A549 (cell line): ENCODE measurements around the gene UBXN7. TPM values are rescaled to one million over a fixed set of nuclear protein-coding genes. Genes with fewer than 3 reads are reported as not detected.

Experiments
- ATAC-seq, 2 experiments: fragments of 200-7000 bp in 1 of 2; fragments of >200 bp in 1 of 2; cut with Nextera tagmentation in 1 of 2; cut with Tn5 transposase in 1 of 2; 3 replicates each; pipeline versions ENCODE4 v1.8.0 to v1.9.1; 2018 to 2020; ENCODE audit warnings: mild to moderate bottlenecking in 1 of 2, moderate library complexity in 1 of 2
- CTCF ChIA-PET: fragments of 300-600 bp; sonication (Branson Sonifier 250); formaldehyde crosslinking; extraction: SDS; loops from one replicate; lab custom pipeline; 2021; ENCODE audit warnings: antibody characterized with exemption, inconsistent platforms; lab: Yijun Ruan, JAX
- POLR2A ChIA-PET: fragments of 350-600 bp; formaldehyde crosslinking; extraction: SDS; loops from one replicate; lab custom pipeline; 2021; ENCODE audit warnings: antibody characterized with exemption, inconsistent platforms; lab: Yijun Ruan, JAX
- DNase-seq, 2 experiments: peaks; one replicate each; pipeline versions ENCODE4 v3.0.0 to v3.0.0-alpha.2; 2011 to 2016; ENCODE audit warnings: low read depth in 1 of 2, low spot score in 1 of 2
- FAIRE-seq: peaks from 2 replicates; lab custom pipeline; 2011; peaks lifted over from hg19 to GRCh38; lab: Jason Lieb, UNC
- H3K27ac ChIP-seq, 2 experiments: fragments of >200 bp; sonication (Bioruptor Twin); formaldehyde crosslinking; 3 replicates each; pipeline ENCODE4 v1.5.1; 2016 to 2017
- H3K4me1 ChIP-seq: fragments of >200 bp; sonication (Bioruptor Twin); formaldehyde crosslinking; 3 replicates; pipeline ENCODE4 v1.6.1; 2016
- H3K4me2 ChIP-seq: fragments of >200 bp; sonication (Bioruptor Twin); formaldehyde crosslinking; 3 replicates; pipeline ENCODE4 v1.6.1; 2016
- H3K4me3 ChIP-seq: fragments of >200 bp; sonication (Bioruptor Twin); formaldehyde crosslinking; 3 replicates; pipeline ENCODE4 v1.5.1; 2016
- H3K9me3 ChIP-seq: fragments of >200 bp; sonication (Bioruptor Twin); formaldehyde crosslinking; 3 replicates; pipeline ENCODE4 v1.6.1; 2016
- BHLHE40 ChIP-seq: IDR thresholded peaks from 2 replicates; pipeline ENCODE4 v1.6.1; 2012; ENCODE audit warnings: low read depth, low read length, inconsistent platforms
- CBX2 ChIP-seq: fragments of 200-600 bp; sonication (generic); IDR thresholded peaks from 2 replicates; pipeline ENCODE4 v1.6.1; 2016; ENCODE audit warnings: low read depth, mild to moderate bottlenecking, borderline replicate concordance
- CEBPB ChIP-seq, 2 experiments: fragments of >200 bp in 1 of 2; sonication (Bioruptor Twin) in 1 of 2; formaldehyde crosslinking in 1 of 2; IDR thresholded peaks; 2 replicates each; pipeline ENCODE4 v1.6.1; 2012 to 2016
- EHF ChIP-seq: fragments of 250-450 bp; sonication (Bioruptor Pico); IDR thresholded peaks from 2 replicates; pipeline ENCODE4 v1.5.0; 2020; ENCODE audit warnings: mild to moderate bottlenecking
- EHMT2 ChIP-seq: fragments of 200-600 bp; sonication (generic); IDR thresholded peaks from 2 replicates; pipeline ENCODE4 v1.6.1; 2016; ENCODE audit warnings: antibody characterized with exemption, low read depth, mild to moderate bottlenecking, moderate library complexity
- EP300 ChIP-seq, 2 experiments: fragments of >200 bp; sonication (Bioruptor Twin); formaldehyde crosslinking; IDR thresholded peaks; 2 replicates in 1 of 2; 3 replicates in 1 of 2; pipeline ENCODE4 v1.6.1; 2016 to 2017
- ESRRA ChIP-seq: fragments of 150-350 bp; IDR thresholded peaks from 2 replicates; pipeline ENCODE4 v1.6.1; 2014; ENCODE audit warnings: mild to moderate bottlenecking, low read length, borderline replicate concordance
- FOSB ChIP-seq: fragments of 250-450 bp; sonication (Bioruptor Pico); IDR thresholded peaks from 2 replicates; pipeline ENCODE4 v1.5.0; 2020; ENCODE audit warnings: mild to moderate bottlenecking, moderate library complexity
- HDAC2 ChIP-seq: fragments of 200-600 bp; sonication (generic); IDR thresholded peaks from 2 replicates; pipeline ENCODE4 v1.6.1; 2016
- HEYL ChIP-seq: fragments of 250-450 bp; sonication (Bioruptor Pico); IDR thresholded peaks from 2 replicates; pipeline ENCODE4 v1.8.0; 2021; ENCODE audit warnings: mild to moderate bottlenecking, moderate library complexity
- HOXB13 ChIP-seq: fragments of 250-450 bp; sonication (Bioruptor Pico); IDR thresholded peaks from 2 replicates; pipeline ENCODE4 v1.5.0; 2020; ENCODE audit warnings: low read depth, mild to moderate bottlenecking, moderate library complexity
- HOXB5 ChIP-seq: fragments of 250-450 bp; sonication (Bioruptor Pico); IDR thresholded peaks from 2 replicates; pipeline ENCODE4 v1.5.0; 2020; ENCODE audit warnings: mild to moderate bottlenecking, moderate library complexity
- JUN ChIP-seq, 2 experiments: fragments of >200 bp; sonication (Bioruptor Twin); formaldehyde crosslinking; IDR thresholded peaks; 2 replicates in 1 of 2; 3 replicates in 1 of 2; pipeline ENCODE4 v1.6.1; 2016 to 2017
- JUNB ChIP-seq: fragments of >200 bp; sonication (Bioruptor Twin); formaldehyde crosslinking; IDR thresholded peaks from 2 replicates; pipeline ENCODE4 v1.6.1; 2016
- KDM1A ChIP-seq: fragments of 200-600 bp; sonication (generic); IDR thresholded peaks from 2 replicates; pipeline ENCODE4 v1.6.1; 2016; ENCODE audit warnings: low read depth, mild to moderate bottlenecking
- KDM5A ChIP-seq: fragments of 200-600 bp; sonication (generic); IDR thresholded peaks from 2 replicates; pipeline ENCODE4 v1.6.1; 2016; ENCODE audit warnings: antibody characterized with exemption, mild to moderate bottlenecking
- MAZ ChIP-seq: fragments of 150-350 bp; IDR thresholded peaks from 2 replicates; pipeline ENCODE4 v1.6.1; 2014; ENCODE audit warnings: antibody characterized with exemption, low read depth, low read length, borderline replicate concordance
- MYC ChIP-seq: IDR thresholded peaks from 2 replicates; pipeline ENCODE4 v1.6.1; 2012; ENCODE audit warnings: mild to moderate bottlenecking, inconsistent platforms, low read length, improper control_type of control experiment, borderline replicate concordance
- NR3C1 ChIP-seq: fragments of >200 bp; sonication (Bioruptor Twin); formaldehyde crosslinking; IDR thresholded peaks from 3 replicates; pipeline ENCODE4 v1.6.1; 2017
- PHF8 ChIP-seq: fragments of 200-600 bp; sonication (generic); IDR thresholded peaks from 2 replicates; pipeline ENCODE4 v1.6.1; 2016; ENCODE audit warnings: low read depth, mild to moderate bottlenecking, antibody characterized with exemption, moderate library complexity, borderline replicate concordance
- POLR2A ChIP-seq: IDR thresholded peaks from 2 replicates; pipeline ENCODE4 v1.6.1; 2012; ENCODE audit warnings: mild to moderate bottlenecking, low read length
- RNF2 ChIP-seq: fragments of 200-600 bp; sonication (generic); IDR thresholded peaks from 2 replicates; pipeline ENCODE4 v1.6.1; 2016; ENCODE audit warnings: low read depth, mild to moderate bottlenecking, antibody characterized with exemption, moderate library complexity, borderline replicate concordance
- SMC3 ChIP-seq: fragments of >200 bp; sonication (Bioruptor Twin); formaldehyde crosslinking; IDR thresholded peaks from 3 replicates; pipeline ENCODE4 v1.6.1; 2018; ENCODE audit warnings: inconsistent platforms
- TFCP2L1 ChIP-seq: fragments of 250-450 bp; sonication (Bioruptor Pico); IDR thresholded peaks from 2 replicates; pipeline ENCODE4 v1.5.0; 2021; ENCODE audit warnings: mild to moderate bottlenecking
- ZC3H11A ChIP-seq: fragments of 450-650 bp; IDR thresholded peaks from 2 replicates; pipeline ENCODE4 v1.6.1; 2014; ENCODE audit warnings: antibody characterized with exemption, mild to moderate bottlenecking
- ZNF302 ChIP-seq: fragments of 250-450 bp; sonication (Bioruptor Pico); IDR thresholded peaks from 2 replicates; pipeline ENCODE4 v1.9.0; 2021; ENCODE audit warnings: inconsistent platforms, mild to moderate bottlenecking, moderate library complexity
- WGBS: methylation state at CpG from one replicate; pipeline ENCODE4 v1.1.6; 2017; ENCODE audit errors: missing lambda C conversion rate; 5-methylcytosine and 5-hydroxymethylcytosine counted together
- polyA plus RNA-seq, 4 experiments: library from polyadenylated mRNA; depleted of rRNA in 3 of 4; stranded (reverse); fragments of >200 nt; fragmentation: RNase III in 1 of 4; extraction: RNeasy Plus Mini Kit Qiagen cat#74134 plus additional on column Dnase treatment in 1 of 4; gene quantifications; 2 replicates in 3 of 4; 3 replicates in 1 of 4; pipeline ENCODE4 v1.2.3, GENCODE V29; 2011 to 2017
- TF ChIP-seq, protein P1 (sequence below): fragments of 250-450 bp; sonication (Bioruptor Pico); IDR thresholded peaks from 2 replicates; pipeline ENCODE4 v1.5.0; 2021; ENCODE audit warnings: mild to moderate bottlenecking, moderate library complexity, borderline replicate concordance
- TF ChIP-seq, protein P2 (sequence below): fragments of >200 bp; sonication (Bioruptor Twin); formaldehyde crosslinking; IDR thresholded peaks from 3 replicates; pipeline ENCODE4 v1.5.1; 2016
- TF ChIP-seq, protein P3 (sequence below): fragments of >200 bp; sonication (Bioruptor Twin); formaldehyde crosslinking; IDR thresholded peaks from 3 replicates; pipeline ENCODE4 v1.6.1; 2016
- TF ChIP-seq, protein P4 (sequence below): IDR thresholded peaks from 2 replicates; pipeline ENCODE4 v1.6.1; 2012
- TF ChIP-seq, protein P5 (sequence below): fragments of 250-450 bp; sonication (Bioruptor Pico); IDR thresholded peaks from 2 replicates; pipeline ENCODE4 v1.5.0; 2020; ENCODE audit warnings: low read depth, mild to moderate bottlenecking, moderate library complexity

Gene UBXN7
- polyA plus RNA-seq, 2 of the 4 experiments (the other 2 are of a cell fraction): 7.9 to 14.5 TPM

DNA sequence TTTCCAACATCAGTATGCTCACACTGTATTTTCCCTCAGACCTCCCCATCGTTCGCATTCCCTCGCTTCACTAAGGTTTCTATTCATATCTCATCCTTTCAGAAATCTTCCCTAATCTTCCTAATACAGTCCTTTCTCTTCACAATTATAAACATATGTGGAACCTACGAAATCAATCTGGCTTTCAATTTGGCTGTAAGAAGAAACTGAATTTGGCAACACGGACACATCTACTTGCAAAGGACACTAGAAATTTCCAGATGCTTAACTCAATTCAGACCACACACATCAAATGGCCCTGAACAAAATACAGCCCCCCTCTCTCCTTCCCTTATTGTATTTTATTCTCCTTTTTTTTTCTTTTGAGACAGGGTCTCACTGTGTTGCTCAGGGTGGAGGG lies 54.9 kb downstream of the UBXN7 start (continued):
- TF ChIP-seq PHF8 (no peak), RNF2 (no peak), CBX2 (no peak), MYC (no peak), JUN (IDR thresholded peaks at IDR 0.05) (no peak), FOSB (CRISPR knock-in tag) (no peak), SMC3 (no peak)
- TF ChIP-seq, protein P1, sequence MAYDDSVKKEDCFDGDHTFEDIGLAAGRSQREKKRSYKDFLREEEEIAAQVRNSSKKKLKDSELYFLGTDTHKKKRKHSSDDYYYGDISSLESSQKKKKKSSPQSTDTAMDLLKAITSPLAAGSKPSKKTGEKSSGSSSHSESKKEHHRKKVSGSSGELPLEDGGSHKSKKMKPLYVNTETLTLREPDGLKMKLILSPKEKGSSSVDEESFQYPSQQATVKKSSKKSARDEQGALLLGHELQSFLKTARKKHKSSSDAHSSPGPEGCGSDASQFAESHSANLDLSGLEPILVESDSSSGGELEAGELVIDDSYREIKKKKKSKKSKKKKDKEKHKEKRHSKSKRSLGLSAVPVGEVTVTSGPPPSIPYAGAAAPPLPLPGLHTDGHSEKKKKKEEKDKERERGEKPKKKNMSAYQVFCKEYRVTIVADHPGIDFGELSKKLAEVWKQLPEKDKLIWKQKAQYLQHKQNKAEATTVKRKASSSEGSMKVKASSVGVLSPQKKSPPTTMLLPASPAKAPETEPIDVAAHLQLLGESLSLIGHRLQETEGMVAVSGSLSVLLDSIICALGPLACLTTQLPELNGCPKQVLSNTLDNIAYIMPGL (CRISPR knock-in tag): no peak

DNA sequence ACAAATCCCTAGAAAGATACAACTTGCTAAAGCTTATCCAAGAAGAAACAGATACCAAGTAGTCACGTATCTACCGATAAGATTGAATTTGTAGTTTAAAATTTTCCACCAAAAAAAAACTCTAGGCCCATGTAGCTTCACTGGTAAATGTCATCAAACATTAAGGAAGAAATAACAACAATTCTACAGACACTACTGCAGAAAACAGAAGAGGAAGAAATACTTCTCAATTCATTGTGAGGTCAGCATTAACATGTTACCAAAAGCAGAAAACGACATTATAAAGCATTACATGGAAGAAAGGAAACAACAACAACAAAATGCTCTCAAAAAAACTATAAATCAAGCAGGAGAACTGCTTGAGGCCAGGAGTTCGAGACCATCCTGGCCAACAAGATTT lies 66.5 kb downstream of the UBXN7 start:
- CTCF ChIA-PET: interaction anchor here (0.6 kb wide), 1 partner anchor 1114 kb away, joined by 5 read pairs; no protein-coding TSS in a partner anchor
- ATAC-seq: no peak

DNA sequence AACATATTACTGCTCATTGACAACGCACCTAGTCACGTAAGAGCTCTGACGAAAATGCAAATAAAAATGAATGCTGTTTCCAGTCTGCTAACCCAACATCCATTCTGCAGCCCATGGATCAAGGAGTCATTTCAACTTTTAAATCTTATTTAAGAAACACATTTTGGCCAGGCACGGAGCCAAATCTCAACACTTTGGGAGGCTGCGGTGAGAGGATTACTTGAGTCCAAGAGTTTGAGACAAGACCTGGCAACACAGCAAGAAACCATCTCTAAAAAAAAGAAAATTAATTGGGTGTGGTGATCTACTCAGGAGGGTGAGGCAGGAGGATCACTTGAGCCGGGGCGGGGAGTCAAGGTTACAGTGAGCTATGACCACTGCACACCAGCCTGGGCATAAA lies 71.6 kb downstream of the UBXN7 start:
- Histone ChIP-seq H3K4me1 (no peaks in the 10 kb centered on the region), H3K9me3 (no peaks in the 10 kb centered on the region), H3K4me3 (no peak overlapping the region)
- 98% methylated on average over 7 of the region's 7 CpGs for WGBS
- no peak for FAIRE-seq
- DNase-seq: no peak
- TF ChIP-seq HDAC2: no peak
- no peak for TF ChIP-seq MAZ
- TF ChIP-seq CBX2: no peak
- TF ChIP-seq EHF (CRISPR knock-in tag): no peak
- TF ChIP-seq, protein P2, sequence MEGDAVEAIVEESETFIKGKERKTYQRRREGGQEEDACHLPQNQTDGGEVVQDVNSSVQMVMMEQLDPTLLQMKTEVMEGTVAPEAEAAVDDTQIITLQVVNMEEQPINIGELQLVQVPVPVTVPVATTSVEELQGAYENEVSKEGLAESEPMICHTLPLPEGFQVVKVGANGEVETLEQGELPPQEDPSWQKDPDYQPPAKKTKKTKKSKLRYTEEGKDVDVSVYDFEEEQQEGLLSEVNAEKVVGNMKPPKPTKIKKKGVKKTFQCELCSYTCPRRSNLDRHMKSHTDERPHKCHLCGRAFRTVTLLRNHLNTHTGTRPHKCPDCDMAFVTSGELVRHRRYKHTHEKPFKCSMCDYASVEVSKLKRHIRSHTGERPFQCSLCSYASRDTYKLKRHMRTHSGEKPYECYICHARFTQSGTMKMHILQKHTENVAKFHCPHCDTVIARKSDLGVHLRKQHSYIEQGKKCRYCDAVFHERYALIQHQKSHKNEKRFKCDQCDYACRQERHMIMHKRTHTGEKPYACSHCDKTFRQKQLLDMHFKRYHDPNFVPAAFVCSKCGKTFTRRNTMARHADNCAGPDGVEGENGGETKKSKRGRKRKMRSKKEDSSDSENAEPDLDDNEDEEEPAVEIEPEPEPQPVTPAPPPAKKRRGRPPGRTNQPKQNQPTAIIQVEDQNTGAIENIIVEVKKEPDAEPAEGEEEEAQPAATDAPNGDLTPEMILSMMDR: no peak
- TF ChIP-seq KDM5A: no peak
- no peak for TF ChIP-seq HOXB5 (CRISPR knock-in tag)
- no peak for TF ChIP-seq EP300 (IDR thresholded peaks at IDR 0.05)
- no peak for TF ChIP-seq KDM1A
- no peak for TF ChIP-seq HOXB13 (CRISPR knock-in tag)
- TF ChIP-seq, protein P1 (CRISPR knock-in tag): no peak
- no peak for TF ChIP-seq TFCP2L1 (CRISPR knock-in tag)
- TF ChIP-seq, protein P3, sequence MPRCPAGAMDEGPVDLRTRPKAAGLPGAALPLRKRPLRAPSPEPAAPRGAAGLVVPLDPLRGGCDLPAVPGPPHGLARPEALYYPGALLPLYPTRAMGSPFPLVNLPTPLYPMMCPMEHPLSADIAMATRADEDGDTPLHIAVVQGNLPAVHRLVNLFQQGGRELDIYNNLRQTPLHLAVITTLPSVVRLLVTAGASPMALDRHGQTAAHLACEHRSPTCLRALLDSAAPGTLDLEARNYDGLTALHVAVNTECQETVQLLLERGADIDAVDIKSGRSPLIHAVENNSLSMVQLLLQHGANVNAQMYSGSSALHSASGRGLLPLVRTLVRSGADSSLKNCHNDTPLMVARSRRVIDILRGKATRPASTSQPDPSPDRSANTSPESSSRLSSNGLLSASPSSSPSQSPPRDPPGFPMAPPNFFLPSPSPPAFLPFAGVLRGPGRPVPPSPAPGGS: no peak
- TF ChIP-seq ZNF302 (CRISPR knock-in tag): no peak
- no peak for TF ChIP-seq NR3C1
- TF ChIP-seq HEYL (CRISPR knock-in tag): no peak
- TF ChIP-seq ZC3H11A: no peak
- no peak for TF ChIP-seq CEBPB (IDR thresholded peaks at IDR 0.05)
- TF ChIP-seq JUN (IDR thresholded peaks at IDR 0.05): no peak
- TF ChIP-seq, all 56 proteins: peak for 0
- Histone ChIP-seq H3K27ac (no peak overlapping the region), H3K4me2 (no peak overlapping the region)
- ATAC-seq: no peak
- POLR2A ChIA-PET: no interaction called here
- CTCF ChIA-PET: interaction anchor here (0.6 kb wide), 1 partner anchor 220 kb away, joined by 3 read pairs; no protein-coding TSS in a partner anchor

More for the DNA sequence above, 66.5 kb downstream of the UBXN7 start:
- H3K9me3 ChIP-seq: no peaks in the 10 kb centered on the region
- H3K27ac ChIP-seq: no peak overlapping the region
- POLR2A ChIA-PET: no interaction called here
- H3K4me2 ChIP-seq: no peak overlapping the region
- H3K4me3 ChIP-seq: no peak overlapping the region
- TF ChIP-seq, protein P4, sequence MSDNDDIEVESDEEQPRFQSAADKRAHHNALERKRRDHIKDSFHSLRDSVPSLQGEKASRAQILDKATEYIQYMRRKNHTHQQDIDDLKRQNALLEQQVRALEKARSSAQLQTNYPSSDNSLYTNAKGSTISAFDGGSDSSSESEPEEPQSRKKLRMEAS: no peak
- TF ChIP-seq BHLHE40 (no peak), JUN (IDR thresholded peaks at IDR 0.05) (no peak), EHMT2 (no peak), JUNB (no peak), ZC3H11A (no peak), POLR2A (no peak), ESRRA (no peak), MYC (no peak)
- TF ChIP-seq, protein P5, sequence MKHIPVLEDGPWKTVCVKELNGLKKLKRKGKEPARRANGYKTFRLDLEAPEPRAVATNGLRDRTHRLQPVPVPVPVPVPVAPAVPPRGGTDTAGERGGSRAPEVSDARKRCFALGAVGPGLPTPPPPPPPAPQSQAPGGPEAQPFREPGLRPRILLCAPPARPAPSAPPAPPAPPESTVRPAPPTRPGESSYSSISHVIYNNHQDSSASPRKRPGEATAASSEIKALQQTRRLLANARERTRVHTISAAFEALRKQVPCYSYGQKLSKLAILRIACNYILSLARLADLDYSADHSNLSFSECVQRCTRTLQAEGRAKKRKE (CRISPR knock-in tag): no peak
- 85% methylated on average over 4 of the region's 4 CpGs for WGBS
- DNase-seq: no peak
- no peaks in the 10 kb centered on the region for H3K4me1 ChIP-seq
- FAIRE-seq: no peak
